Choroid plexus epithelial cell (primary cell): Measurements from ENCODE around the gene PLPP4.

ENCODE experiments used
- DNase-seq: peaks from one replicate; pipeline ENCODE4 v3.0.0-alpha.2; 2010; ENCODE audit warnings: low read depth
- H3K4me3 ChIP-seq: 2 replicates; pipeline ENCODE4 v1.5.1; 2011; ENCODE audit warnings: low read depth, mild to moderate bottlenecking, control low read depth, low read length, moderate library complexity
- TF ChIP-seq, protein P1 (sequence below): conservative IDR thresholded peaks from 2 replicates; pipeline ENCODE4 v1.5.1; 2011; ENCODE audit warnings: low read depth, mild to moderate bottlenecking, control low read depth, inconsistent platforms, low read length, moderate library complexity

Gene PLPP4

DNA sequence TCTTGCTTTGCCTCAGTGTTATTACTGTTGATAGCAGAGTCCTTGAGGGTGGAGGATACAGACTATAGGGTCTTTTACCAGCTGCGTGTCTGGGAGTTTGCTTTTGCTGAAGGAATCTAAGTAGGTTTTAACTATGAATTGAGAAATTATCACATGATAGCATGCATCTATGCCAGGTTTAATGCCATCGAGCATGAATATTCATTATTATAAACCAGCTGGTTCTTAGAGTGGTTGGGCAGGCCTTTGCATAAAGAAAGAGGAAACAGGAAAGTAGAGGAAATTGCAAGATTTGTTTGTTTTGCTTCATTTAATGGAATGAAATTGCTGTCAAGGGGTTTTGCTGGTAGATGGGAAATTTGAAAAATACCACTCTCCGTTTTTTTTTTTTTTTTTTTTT lies 70.7 kb downstream of the PLPP4 start:
- no peak overlapping the region for H3K4me3 ChIP-seq
- DNase-seq = no peak
- TF ChIP-seq, protein P1, sequence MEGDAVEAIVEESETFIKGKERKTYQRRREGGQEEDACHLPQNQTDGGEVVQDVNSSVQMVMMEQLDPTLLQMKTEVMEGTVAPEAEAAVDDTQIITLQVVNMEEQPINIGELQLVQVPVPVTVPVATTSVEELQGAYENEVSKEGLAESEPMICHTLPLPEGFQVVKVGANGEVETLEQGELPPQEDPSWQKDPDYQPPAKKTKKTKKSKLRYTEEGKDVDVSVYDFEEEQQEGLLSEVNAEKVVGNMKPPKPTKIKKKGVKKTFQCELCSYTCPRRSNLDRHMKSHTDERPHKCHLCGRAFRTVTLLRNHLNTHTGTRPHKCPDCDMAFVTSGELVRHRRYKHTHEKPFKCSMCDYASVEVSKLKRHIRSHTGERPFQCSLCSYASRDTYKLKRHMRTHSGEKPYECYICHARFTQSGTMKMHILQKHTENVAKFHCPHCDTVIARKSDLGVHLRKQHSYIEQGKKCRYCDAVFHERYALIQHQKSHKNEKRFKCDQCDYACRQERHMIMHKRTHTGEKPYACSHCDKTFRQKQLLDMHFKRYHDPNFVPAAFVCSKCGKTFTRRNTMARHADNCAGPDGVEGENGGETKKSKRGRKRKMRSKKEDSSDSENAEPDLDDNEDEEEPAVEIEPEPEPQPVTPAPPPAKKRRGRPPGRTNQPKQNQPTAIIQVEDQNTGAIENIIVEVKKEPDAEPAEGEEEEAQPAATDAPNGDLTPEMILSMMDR = no peak

GRCh38 chr10:120530699-120531098 lies 73.7 kb downstream of the PLPP4 start:
- TF ChIP-seq, protein P1 = no peak
- DNase-seq = no peak
- no peak overlapping the region for H3K4me3 ChIP-seq

DNA sequence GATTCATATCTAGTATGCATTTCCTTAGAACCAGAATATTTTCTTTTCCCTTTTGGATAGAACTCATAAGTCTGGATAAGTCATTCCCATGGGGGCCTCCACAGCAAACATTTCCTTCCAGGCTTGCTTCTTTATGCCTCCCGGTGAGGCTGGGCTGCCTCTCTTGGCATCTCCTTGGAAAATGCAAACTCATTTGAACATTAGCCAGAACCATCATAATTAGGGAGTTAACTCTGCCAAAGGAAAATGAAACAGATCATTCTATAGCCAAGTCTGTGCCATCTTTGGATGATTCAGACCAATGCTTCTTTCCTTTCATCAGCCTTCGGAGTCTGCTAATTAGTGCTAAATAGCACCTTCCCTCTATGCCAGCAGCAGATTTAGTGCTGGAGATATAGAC lies 81.1 kb downstream of the PLPP4 start:
- TF ChIP-seq, protein P1 = no peak
- H3K4me3 ChIP-seq = no peak overlapping the region
- no peak for DNase-seq

DNA sequence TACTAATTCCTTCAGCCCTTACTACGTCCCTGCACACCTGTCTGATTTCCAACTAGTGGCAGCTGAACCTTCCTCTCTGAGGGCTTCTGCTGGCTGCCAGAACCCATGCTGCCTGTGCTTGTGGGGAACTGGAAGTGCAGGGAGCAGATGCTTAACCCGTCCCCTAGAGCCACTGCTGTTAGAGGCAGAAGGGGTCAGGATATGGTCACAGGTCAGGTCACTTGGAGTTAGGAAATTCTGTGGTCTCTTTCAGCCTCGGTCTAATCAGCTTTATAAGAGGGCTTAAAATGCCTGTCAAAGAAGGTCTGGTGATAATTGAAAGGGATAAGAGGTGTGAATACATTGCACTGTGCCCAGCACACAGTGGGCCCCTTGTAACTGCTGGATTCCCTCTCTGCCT lies 82.0 kb downstream of the PLPP4 start:
- TF ChIP-seq, protein P1 = no peak
- no peak overlapping the region for H3K4me3 ChIP-seq
- DNase-seq = no peak

- no peak overlapping the region for H3K4me3 ChIP-seq
- TF ChIP-seq, protein P1 = no peak
- DNase-seq = no peak
These were observed 83.5 kb downstream of the PLPP4 start for GRCh38 chr10:120540486-120540885.

- DNase-seq = peak; percentile 26
- TF ChIP-seq, protein P1 = no peak
- no peak overlapping the region for H3K4me3 ChIP-seq
These were observed 85.0 kb downstream of the PLPP4 start for GRCh38 chr10:120541984-120542383.

GRCh38 chr10:120542591-120542990 lies 85.6 kb downstream of the PLPP4 start:
- TF ChIP-seq, protein P1 = no peak
- no peak for DNase-seq
- no peak overlapping the region for H3K4me3 ChIP-seq
